A549 (cell line): Measurements from ENCODE around the gene NPY1R. TPM values are rescaled to one million over a fixed set of nuclear protein-coding genes. Genes with fewer than 3 reads are reported as not detected.
A peak's percentile ranks its signal among the peaks of the same experiment; 100 is the strongest.

Experiments
- ATAC-seq, 2 experiments: fragments of 200-7000 bp in 1 of 2; fragments of >200 bp in 1 of 2; cut with Nextera tagmentation in 1 of 2; cut with Tn5 transposase in 1 of 2; 3 replicates each; pipeline versions ENCODE4 v1.8.0 to v1.9.1; 2018 to 2020; ENCODE audit warnings: mild to moderate bottlenecking in 1 of 2, moderate library complexity in 1 of 2
- CTCF ChIA-PET: fragments of 300-600 bp; sonication (Branson Sonifier 250); formaldehyde crosslinking; extraction: SDS; loops from one replicate; lab custom pipeline; 2021; ENCODE audit warnings: antibody characterized with exemption, inconsistent platforms; lab: Yijun Ruan, JAX
- POLR2A ChIA-PET: fragments of 350-600 bp; formaldehyde crosslinking; extraction: SDS; loops from one replicate; lab custom pipeline; 2021; ENCODE audit warnings: antibody characterized with exemption, inconsistent platforms; lab: Yijun Ruan, JAX
- DNase-seq, 2 experiments: peaks; one replicate each; pipeline versions ENCODE4 v3.0.0 to v3.0.0-alpha.2; 2011 to 2016; ENCODE audit warnings: low read depth in 1 of 2, low spot score in 1 of 2
- FAIRE-seq: peaks from 2 replicates; lab custom pipeline; 2011; peaks lifted over from hg19 to GRCh38; lab: Jason Lieb, UNC
- H3K27ac ChIP-seq, 2 experiments: fragments of >200 bp; sonication (Bioruptor Twin); formaldehyde crosslinking; 3 replicates each; pipeline ENCODE4 v1.5.1; 2016 to 2017
- H3K4me1 ChIP-seq: fragments of >200 bp; sonication (Bioruptor Twin); formaldehyde crosslinking; 3 replicates; pipeline ENCODE4 v1.6.1; 2016
- H3K4me2 ChIP-seq: fragments of >200 bp; sonication (Bioruptor Twin); formaldehyde crosslinking; 3 replicates; pipeline ENCODE4 v1.6.1; 2016
- H3K4me3 ChIP-seq: fragments of >200 bp; sonication (Bioruptor Twin); formaldehyde crosslinking; 3 replicates; pipeline ENCODE4 v1.5.1; 2016
- H3K9me3 ChIP-seq: fragments of >200 bp; sonication (Bioruptor Twin); formaldehyde crosslinking; 3 replicates; pipeline ENCODE4 v1.6.1; 2016
- CBX2 ChIP-seq: fragments of 200-600 bp; sonication (generic); IDR thresholded peaks from 2 replicates; pipeline ENCODE4 v1.6.1; 2016; ENCODE audit warnings: low read depth, mild to moderate bottlenecking, borderline replicate concordance
- CBX8 ChIP-seq: fragments of 200-600 bp; sonication (generic); IDR thresholded peaks from 2 replicates; pipeline ENCODE4 v1.6.1; 2016
- CEBPB ChIP-seq, 2 experiments: fragments of >200 bp in 1 of 2; sonication (Bioruptor Twin) in 1 of 2; formaldehyde crosslinking in 1 of 2; IDR thresholded peaks; 2 replicates each; pipeline ENCODE4 v1.6.1; 2012 to 2016
- EHMT2 ChIP-seq: fragments of 200-600 bp; sonication (generic); IDR thresholded peaks from 2 replicates; pipeline ENCODE4 v1.6.1; 2016; ENCODE audit warnings: antibody characterized with exemption, low read depth, mild to moderate bottlenecking, moderate library complexity
- HMGXB4 ChIP-seq: fragments of 250-450 bp; sonication (Bioruptor Pico); IDR thresholded peaks from 2 replicates; pipeline ENCODE4 v1.5.0; 2021; ENCODE audit warnings: mild to moderate bottlenecking, moderate library complexity, borderline replicate concordance
- HOXA7 ChIP-seq: fragments of 250-450 bp; sonication (Bioruptor Pico); IDR thresholded peaks from 2 replicates; pipeline ENCODE4 v1.5.0; 2020; ENCODE audit warnings: mild to moderate bottlenecking, moderate library complexity
- HOXB13 ChIP-seq: fragments of 250-450 bp; sonication (Bioruptor Pico); IDR thresholded peaks from 2 replicates; pipeline ENCODE4 v1.5.0; 2020; ENCODE audit warnings: low read depth, mild to moderate bottlenecking, moderate library complexity
- NR3C1 ChIP-seq: fragments of >200 bp; sonication (Bioruptor Twin); formaldehyde crosslinking; IDR thresholded peaks from 3 replicates; pipeline ENCODE4 v1.6.1; 2017
- PHF8 ChIP-seq: fragments of 200-600 bp; sonication (generic); IDR thresholded peaks from 2 replicates; pipeline ENCODE4 v1.6.1; 2016; ENCODE audit warnings: low read depth, mild to moderate bottlenecking, antibody characterized with exemption, moderate library complexity, borderline replicate concordance
- RARB ChIP-seq: fragments of 250-450 bp; sonication (Bioruptor Pico); IDR thresholded peaks from 2 replicates; pipeline ENCODE4 v1.8.0; 2021; ENCODE audit warnings: mild to moderate bottlenecking, moderate library complexity
- REST ChIP-seq: fragments of 200-600 bp; sonication (generic); IDR thresholded peaks from 2 replicates; pipeline ENCODE4 v1.6.1; 2016; ENCODE audit warnings: antibody characterized with exemption, mild to moderate bottlenecking, moderate library complexity
- SMC3 ChIP-seq: fragments of >200 bp; sonication (Bioruptor Twin); formaldehyde crosslinking; IDR thresholded peaks from 3 replicates; pipeline ENCODE4 v1.6.1; 2018; ENCODE audit warnings: inconsistent platforms
- ZC3H11A ChIP-seq: fragments of 450-650 bp; IDR thresholded peaks from 2 replicates; pipeline ENCODE4 v1.6.1; 2014; ENCODE audit warnings: antibody characterized with exemption, mild to moderate bottlenecking
- ZNF302 ChIP-seq: fragments of 250-450 bp; sonication (Bioruptor Pico); IDR thresholded peaks from 2 replicates; pipeline ENCODE4 v1.9.0; 2021; ENCODE audit warnings: inconsistent platforms, mild to moderate bottlenecking, moderate library complexity
- ZSCAN20 ChIP-seq: fragments of 250-450 bp; sonication (Bioruptor Pico); IDR thresholded peaks from 2 replicates; pipeline ENCODE4 v1.8.0; 2022; ENCODE audit warnings: mild to moderate bottlenecking, moderate library complexity
- WGBS: methylation state at CpG from one replicate; pipeline ENCODE4 v1.1.6; 2017; ENCODE audit errors: missing lambda C conversion rate; 5-methylcytosine and 5-hydroxymethylcytosine counted together
- polyA plus RNA-seq, 4 experiments: library from polyadenylated mRNA; depleted of rRNA in 3 of 4; stranded (reverse); fragments of >200 nt; fragmentation: RNase III in 1 of 4; extraction: RNeasy Plus Mini Kit Qiagen cat#74134 plus additional on column Dnase treatment in 1 of 4; gene quantifications; 2 replicates in 3 of 4; 3 replicates in 1 of 4; pipeline ENCODE4 v1.2.3, GENCODE V29; 2011 to 2017

The NPY1R gene
- polyA plus RNA-seq, 2 of the 4 experiments (the other 2 are of a cell fraction): 0.14 to 0.23 TPM

- no peak for TF ChIP-seq ZC3H11A
- TF ChIP-seq HOXA7 (CRISPR knock-in tag): no peak
- TF ChIP-seq CBX2: no peak
- TF ChIP-seq, all 56 proteins: peak for 0
Measured at GRCh38 chr4:163331629-163332376, 593 bp downstream of the NPY1R start (continued).

- POLR2A ChIA-PET: no interaction called here
Measured at GRCh38 chr4:163330916-163331628, 1.3 kb downstream of the NPY1R start.

GRCh38 chr4:163317110-163317509 is 15.3 kb downstream of the NPY1R start:
- FAIRE-seq: no peak

More at GRCh38 chr4:163330916-163331628, 1.3 kb downstream of the NPY1R start:
- CTCF ChIA-PET: interaction anchor here (1.8 to 3.0 kb wide), 4 partner anchors 11 to 833 kb away, joined by 6 to 15 read pairs (median 14); no protein-coding TSS in a partner anchor
- no peak for DNase-seq
- no peak for FAIRE-seq
- 62% methylated on average over 14 of the region's 16 CpGs for WGBS
- Histone ChIP-seq H3K9me3 (no peaks in the 10 kb centered on the region), H3K4me2 (peak overlapping the region; percentile 100), H3K27ac (no peak overlapping the region), H3K4me3 (no peak overlapping the region), H3K4me1 (peaks cover 6% of the 10 kb centered on the region; the same call in 1 of the 3 replicates)
- ATAC-seq: no peak
- TF ChIP-seq ZSCAN20 (CRISPR knock-in tag) (no peak), CEBPB (IDR thresholded peaks at IDR 0.05) (peak in 1 of 2 experiments; percentile 33; a peak in 1 of 4 replicates)
- TF ChIP-seq, all 56 proteins: peak for 1

More at GRCh38 chr4:163317110-163317509, 15.3 kb downstream of the NPY1R start:
- no peak overlapping the region for H3K4me3 ChIP-seq
- no peak for DNase-seq
- H3K27ac ChIP-seq: no peak overlapping the region
- ChIA-PET POLR2A (no interaction called here), CTCF (interaction anchor here (2.8 kb wide), 1 partner anchor 16 kb away, joined by 10 read pairs; the partner anchor contains the start of gene NPY1R)
- 14% methylated on average over 1 of the region's 1 CpG for WGBS
- H3K4me1 ChIP-seq: no peaks in the 10 kb centered on the region
- no peaks in the 10 kb centered on the region for H3K9me3 ChIP-seq
- ATAC-seq: no peak
- TF ChIP-seq CBX8 (no peak), HMGXB4 (no peak), HOXB13 (no peak), ZNF302 (CRISPR knock-in tag) (no peak), PHF8 (no peak), SMC3 (no peak), NR3C1 (no peak), EHMT2 (no peak), REST (no peak), RARB (CRISPR knock-in tag) (no peak)
- H3K4me2 ChIP-seq: no peak overlapping the region
